GM23338 (cell line): Measurements from ENCODE around the gene OR2D3.
"Not testable (repeated sequence)": the region's sequence is repeated elsewhere in the genome, so short reads cannot be mapped to it uniquely, and the experiment has no call there.

Experiments
- EZH2phosphoT487 ChIP-seq: fragments of 200-600 bp; sonication (generic); IDR thresholded peaks from one replicate; pipeline ENCODE4 v1.8.1; 2018; ENCODE audit warnings: antibody characterized with exemption; ENCODE audit not compliant: unreplicated experiment
- TF ChIP-seq, protein P1 (sequence below), 2 experiments: fragments of 200-600 bp in 1 of 2; sonication (generic) in 1 of 2; conservative IDR thresholded peaks; 2 replicates each; pipeline versions ENCODE4 v1.5.1 to v1.6.1; 2016 to 2017; ENCODE audit warnings: antibody characterized with exemption in 2 of 2, low read depth in 2 of 2, mild to moderate bottlenecking in 2 of 2, moderate library complexity in 1 of 2
- TF ChIP-seq, protein P2 (sequence below): IDR thresholded peaks from one replicate; pipeline ENCODE4 v1.6.1; 2018; ENCODE audit warnings: antibody characterized with exemption; ENCODE audit not compliant: unreplicated experiment

DNA sequence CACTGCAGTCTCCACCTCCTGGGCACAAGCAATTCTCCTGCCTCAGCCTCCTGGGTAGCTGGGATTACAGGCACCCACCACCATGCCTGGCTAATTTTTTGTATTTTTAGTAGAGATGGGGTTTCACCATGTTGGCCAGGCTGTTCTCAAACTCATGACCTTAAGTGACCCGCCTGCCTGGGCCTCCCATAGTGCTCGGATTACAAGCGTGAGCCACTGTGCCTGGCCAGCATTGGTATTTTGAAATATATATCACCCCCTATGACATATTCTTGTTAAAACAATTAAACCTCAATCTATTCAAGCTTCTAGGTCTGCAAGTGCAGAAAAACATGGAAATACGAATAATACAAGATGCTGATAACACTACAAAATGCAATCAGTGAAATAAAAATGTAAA lies 49.1 kb downstream of the OR2D3 start:
- TF ChIP-seq, protein P1, sequence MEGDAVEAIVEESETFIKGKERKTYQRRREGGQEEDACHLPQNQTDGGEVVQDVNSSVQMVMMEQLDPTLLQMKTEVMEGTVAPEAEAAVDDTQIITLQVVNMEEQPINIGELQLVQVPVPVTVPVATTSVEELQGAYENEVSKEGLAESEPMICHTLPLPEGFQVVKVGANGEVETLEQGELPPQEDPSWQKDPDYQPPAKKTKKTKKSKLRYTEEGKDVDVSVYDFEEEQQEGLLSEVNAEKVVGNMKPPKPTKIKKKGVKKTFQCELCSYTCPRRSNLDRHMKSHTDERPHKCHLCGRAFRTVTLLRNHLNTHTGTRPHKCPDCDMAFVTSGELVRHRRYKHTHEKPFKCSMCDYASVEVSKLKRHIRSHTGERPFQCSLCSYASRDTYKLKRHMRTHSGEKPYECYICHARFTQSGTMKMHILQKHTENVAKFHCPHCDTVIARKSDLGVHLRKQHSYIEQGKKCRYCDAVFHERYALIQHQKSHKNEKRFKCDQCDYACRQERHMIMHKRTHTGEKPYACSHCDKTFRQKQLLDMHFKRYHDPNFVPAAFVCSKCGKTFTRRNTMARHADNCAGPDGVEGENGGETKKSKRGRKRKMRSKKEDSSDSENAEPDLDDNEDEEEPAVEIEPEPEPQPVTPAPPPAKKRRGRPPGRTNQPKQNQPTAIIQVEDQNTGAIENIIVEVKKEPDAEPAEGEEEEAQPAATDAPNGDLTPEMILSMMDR (conservative IDR thresholded peaks at IDR 0.05; ENCODE audit: low read depth in 2 of 2), result not testable (repeated sequence)
- TF ChIP-seq, protein P2, sequence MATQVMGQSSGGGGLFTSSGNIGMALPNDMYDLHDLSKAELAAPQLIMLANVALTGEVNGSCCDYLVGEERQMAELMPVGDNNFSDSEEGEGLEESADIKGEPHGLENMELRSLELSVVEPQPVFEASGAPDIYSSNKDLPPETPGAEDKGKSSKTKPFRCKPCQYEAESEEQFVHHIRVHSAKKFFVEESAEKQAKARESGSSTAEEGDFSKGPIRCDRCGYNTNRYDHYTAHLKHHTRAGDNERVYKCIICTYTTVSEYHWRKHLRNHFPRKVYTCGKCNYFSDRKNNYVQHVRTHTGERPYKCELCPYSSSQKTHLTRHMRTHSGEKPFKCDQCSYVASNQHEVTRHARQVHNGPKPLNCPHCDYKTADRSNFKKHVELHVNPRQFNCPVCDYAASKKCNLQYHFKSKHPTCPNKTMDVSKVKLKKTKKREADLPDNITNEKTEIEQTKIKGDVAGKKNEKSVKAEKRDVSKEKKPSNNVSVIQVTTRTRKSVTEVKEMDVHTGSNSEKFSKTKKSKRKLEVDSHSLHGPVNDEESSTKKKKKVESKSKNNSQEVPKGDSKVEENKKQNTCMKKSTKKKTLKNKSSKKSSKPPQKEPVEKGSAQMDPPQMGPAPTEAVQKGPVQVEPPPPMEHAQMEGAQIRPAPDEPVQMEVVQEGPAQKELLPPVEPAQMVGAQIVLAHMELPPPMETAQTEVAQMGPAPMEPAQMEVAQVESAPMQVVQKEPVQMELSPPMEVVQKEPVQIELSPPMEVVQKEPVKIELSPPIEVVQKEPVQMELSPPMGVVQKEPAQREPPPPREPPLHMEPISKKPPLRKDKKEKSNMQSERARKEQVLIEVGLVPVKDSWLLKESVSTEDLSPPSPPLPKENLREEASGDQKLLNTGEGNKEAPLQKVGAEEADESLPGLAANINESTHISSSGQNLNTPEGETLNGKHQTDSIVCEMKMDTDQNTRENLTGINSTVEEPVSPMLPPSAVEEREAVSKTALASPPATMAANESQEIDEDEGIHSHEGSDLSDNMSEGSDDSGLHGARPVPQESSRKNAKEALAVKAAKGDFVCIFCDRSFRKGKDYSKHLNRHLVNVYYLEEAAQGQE, result not testable (repeated sequence)
- TF ChIP-seq EZH2phosphoT487, result not testable (repeated sequence)
